ENCODE results near the gene AOAH.

GRCh38 chr7:36606976-36607720 is 117.1 kb downstream of the AOAH start:
- TF ChIP-seq CTCF (IDR thresholded peaks at IDR 0.05): no peak
- TF ChIP-seq POLR2A (IDR thresholded peaks at IDR 0.05): no peak
